Activated CD8-positive, alpha-beta memory T cell treated with anti-CD3 and anti-CD28 coated beads for 48 hours (primary cell): ENCODE data around the gene ACVR1C.

ENCODE experiments used
- DNase-seq, 3 experiments: peaks; one replicate each; pipeline ENCODE4 v3.0.0-alpha.2; 2020; ENCODE audit warnings: low read depth in 2 of 3, low spot score in 2 of 3

Gene ACVR1C

GRCh38 chr2:157628477-157629415 lies at the start of gene ACVR1C:
Gene ACVR1C, minus strand, starts transcription at chr2:157628864. Its CDS starts 220 bp downstream, at chr2:157628644.
- peak; percentile 33 to 44 (median 33) for DNase-seq

- no peak for DNase-seq
These were observed 49.3 kb upstream of the ACVR1C start for GRCh38 chr2:157677941-157678340.

GRCh38 chr2:157672129-157672528 lies 43.5 kb upstream of the ACVR1C start:
- no peak for DNase-seq

- no peak for DNase-seq
These were observed 33.7 kb upstream of the ACVR1C start for GRCh38 chr2:157662401-157662800.

- no peak for DNase-seq
These were observed 33.1 kb upstream of the ACVR1C start for GRCh38 chr2:157661776-157662175.

GRCh38 chr2:157657858-157658257 lies 29.2 kb upstream of the ACVR1C start:
- DNase-seq: no peak

- DNase-seq: no peak
These were observed 28.4 kb upstream of the ACVR1C start for GRCh38 chr2:157657101-157657500.

GRCh38 chr2:157644776-157645175 lies 16.1 kb upstream of the ACVR1C start:
- no peak for DNase-seq

- DNase-seq: no peak
These were observed 3.2 kb upstream of the ACVR1C start for GRCh38 chr2:157631861-157632260.

GRCh38 chr2:157627594-157628476 lies 829 bp downstream of the ACVR1C start:
- peak in 2 of 3 experiments; percentile 9 to 23 for DNase-seq

- no peak for DNase-seq
These were observed 3.4 kb downstream of the ACVR1C start for GRCh38 chr2:157625296-157625695.

GRCh38 chr2:157620956-157621355 lies 7.7 kb downstream of the ACVR1C start:
- DNase-seq: no peak

- DNase-seq: no peak
These were observed 16.9 kb downstream of the ACVR1C start for GRCh38 chr2:157611726-157612125.

GRCh38 chr2:157611110-157611509 lies 17.6 kb downstream of the ACVR1C start:
- DNase-seq: no peak

- DNase-seq: no peak
These were observed 22.1 kb downstream of the ACVR1C start for GRCh38 chr2:157606534-157606933.

GRCh38 chr2:157603198-157603597 lies 25.5 kb downstream of the ACVR1C start:
- no peak for DNase-seq

GRCh38 chr2:157601807-157602206 lies 26.9 kb downstream of the ACVR1C start:
- DNase-seq: no peak

GRCh38 chr2:157596992-157597681 lies 31.5 kb downstream of the ACVR1C start:
- DNase-seq: peak; percentile 12 to 19 (median 16)

- DNase-seq: no peak
These were observed 35.3 kb downstream of the ACVR1C start for GRCh38 chr2:157593411-157593810.

GRCh38 chr2:157592948-157593347 lies 35.7 kb downstream of the ACVR1C start:
- no peak for DNase-seq

- no peak for DNase-seq
These were observed 36.3 kb downstream of the ACVR1C start for GRCh38 chr2:157592374-157592773.
